Hematopoietic multipotent progenitor cell (in vitro differentiated cells): ENCODE measurements around the gene SRGAP2C. TPM values are rescaled to one million over a fixed set of nuclear protein-coding genes. Genes with fewer than 3 reads are reported as not detected.
"Not testable (repeated sequence)": the region's sequence is repeated elsewhere in the genome, so short reads cannot be mapped to it uniquely, and the experiment has no call there.

Experiments
- DNase-seq, 3 donors: peaks; one replicate each; pipeline ENCODE4 v3.0.0-alpha.2; 2011 to 2015; ENCODE audit warnings: low read depth in 2 of 3, low spot score in 2 of 3
- total RNA-seq: library from RNA; depleted of rRNA; stranded (reverse); fragments of >200 nt; gene quantifications from one replicate; pipeline ENCODE4 v1.2.3, GENCODE V29; 2012

Gene SRGAP2C
- total RNA-seq, 1 donor: 3.0 TPM

GRCh38 chr1:121321660-121322059, 136.9 kb downstream of the SRGAP2C start:
- not testable (repeated sequence) for DNase-seq

- DNase-seq: not testable (repeated sequence)
Observed at GRCh38 chr1:121324726-121325125, 140.0 kb downstream of the SRGAP2C start.

GRCh38 chr1:121332141-121332540, 147.4 kb downstream of the SRGAP2C start:
- DNase-seq: not testable (repeated sequence)

- DNase-seq: not testable (repeated sequence)
Observed at GRCh38 chr1:121332599-121333562, 148.1 kb downstream of the SRGAP2C start.

- DNase-seq: not testable (repeated sequence)
Observed at GRCh38 chr1:121337958-121338357, 153.2 kb downstream of the SRGAP2C start.

GRCh38 chr1:121339611-121340010, 154.8 kb downstream of the SRGAP2C start:
- not testable (repeated sequence) for DNase-seq

GRCh38 chr1:121343311-121343906, 158.6 kb downstream of the SRGAP2C start:
- DNase-seq: not testable (repeated sequence)

- not testable (repeated sequence) for DNase-seq
Observed at GRCh38 chr1:121344355-121344754, 159.6 kb downstream of the SRGAP2C start.

- not testable (repeated sequence) for DNase-seq
Observed at GRCh38 chr1:121346654-121347053, 161.9 kb downstream of the SRGAP2C start.

GRCh38 chr1:121347476-121347875, 162.7 kb downstream of the SRGAP2C start:
- not testable (repeated sequence) for DNase-seq

GRCh38 chr1:121348115-121348514, 163.3 kb downstream of the SRGAP2C start:
- DNase-seq: not testable (repeated sequence)

- not testable (repeated sequence) for DNase-seq
Observed at GRCh38 chr1:121349332-121349967, 164.7 kb downstream of the SRGAP2C start.

- not testable (repeated sequence) for DNase-seq
Observed at GRCh38 chr1:121355711-121356420, 171.1 kb downstream of the SRGAP2C start.

GRCh38 chr1:121356819-121357218, 172.0 kb downstream of the SRGAP2C start:
- not testable (repeated sequence) for DNase-seq

GRCh38 chr1:121360531-121360930, 175.8 kb downstream of the SRGAP2C start:
- DNase-seq: not testable (repeated sequence)

GRCh38 chr1:121361451-121362233, 176.9 kb downstream of the SRGAP2C start:
- DNase-seq: not testable (repeated sequence)

- not testable (repeated sequence) for DNase-seq
Observed at GRCh38 chr1:121362234-121362883, 177.6 kb downstream of the SRGAP2C start.

GRCh38 chr1:121365316-121365715, 180.5 kb downstream of the SRGAP2C start:
- DNase-seq: not testable (repeated sequence)

GRCh38 chr1:121365723-121366122, 180.9 kb downstream of the SRGAP2C start:
- DNase-seq: peak in 2 of 3 donors; percentile 0 to 78
